Duodenal mucosa (tissue), 2 donors: Measurements from ENCODE around the gene ESRRB.

Experiments
- H3K27ac ChIP-seq: one replicate; pipeline ENCODE4 v1.7.0; 2013; ENCODE audit warnings: low read depth, low read length
- H3K27me3 ChIP-seq, 2 donors: one replicate each; pipeline ENCODE4 v1.7.0; 2013; ENCODE audit warnings: low read length in 2 of 2, control low read depth in 1 of 2; ENCODE audit not compliant: insufficient read depth in 2 of 2, control insufficient read depth in 1 of 2
- H3K36me3 ChIP-seq, 2 donors: one replicate each; pipeline ENCODE4 v1.7.0; 2013; ENCODE audit warnings: low read length in 2 of 2, control low read depth in 1 of 2; ENCODE audit not compliant: insufficient read depth in 2 of 2, control insufficient read depth in 1 of 2
- H3K4me1 ChIP-seq, 2 donors: one replicate each; pipeline ENCODE4 v1.7.0; 2013; ENCODE audit warnings: low read length in 2 of 2, control low read depth in 1 of 2; ENCODE audit not compliant: insufficient read depth in 2 of 2, control insufficient read depth in 1 of 2
- H3K4me3 ChIP-seq, 2 donors: one replicate each; pipeline ENCODE4 v1.7.0; 2013; ENCODE audit warnings: low read length in 2 of 2, low read depth in 1 of 2
- H3K9ac ChIP-seq, 2 donors: one replicate each; pipeline ENCODE4 v1.7.0; 2013; ENCODE audit warnings: low read length in 2 of 2, low read depth in 1 of 2
- H3K9me3 ChIP-seq, 2 donors: one replicate each; pipeline ENCODE4 v1.7.0; 2013; ENCODE audit warnings: low read length in 2 of 2, control low read depth in 1 of 2; ENCODE audit not compliant: control insufficient read depth in 1 of 2

The ESRRB gene

DNA sequence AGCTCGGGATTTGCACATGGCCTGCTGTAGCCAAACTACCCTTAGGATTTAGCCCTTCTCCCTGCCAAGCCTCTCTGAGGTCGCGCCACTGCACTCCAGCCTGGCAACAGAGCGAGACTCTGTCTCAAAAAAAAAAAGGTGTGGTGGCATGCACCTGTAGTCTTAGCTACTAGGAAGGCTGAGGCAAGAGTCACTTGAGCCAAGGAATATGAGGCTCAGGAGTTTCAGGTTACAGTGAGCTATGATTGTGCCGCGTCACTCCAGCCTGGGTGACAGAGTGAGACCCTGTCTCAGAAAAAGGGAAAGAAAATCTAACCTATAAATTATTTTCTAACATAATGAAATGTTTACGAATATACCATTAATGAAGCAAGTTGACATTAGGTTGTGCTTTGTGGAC lies 29.7 kb downstream of the ESRRB start:
- H3K36me3 ChIP-seq, result no peaks in the 10 kb centered on the region
- no peaks in the 10 kb centered on the region for H3K9me3 ChIP-seq
- no peak overlapping the region for H3K9ac ChIP-seq
- H3K4me1 ChIP-seq, result no peaks in the 10 kb centered on the region
- H3K27me3 ChIP-seq, result peaks cover 0 to 9% of the 10 kb centered on the region in 2 donors
- no peak overlapping the region for H3K27ac ChIP-seq
- no peak overlapping the region for H3K4me3 ChIP-seq

DNA sequence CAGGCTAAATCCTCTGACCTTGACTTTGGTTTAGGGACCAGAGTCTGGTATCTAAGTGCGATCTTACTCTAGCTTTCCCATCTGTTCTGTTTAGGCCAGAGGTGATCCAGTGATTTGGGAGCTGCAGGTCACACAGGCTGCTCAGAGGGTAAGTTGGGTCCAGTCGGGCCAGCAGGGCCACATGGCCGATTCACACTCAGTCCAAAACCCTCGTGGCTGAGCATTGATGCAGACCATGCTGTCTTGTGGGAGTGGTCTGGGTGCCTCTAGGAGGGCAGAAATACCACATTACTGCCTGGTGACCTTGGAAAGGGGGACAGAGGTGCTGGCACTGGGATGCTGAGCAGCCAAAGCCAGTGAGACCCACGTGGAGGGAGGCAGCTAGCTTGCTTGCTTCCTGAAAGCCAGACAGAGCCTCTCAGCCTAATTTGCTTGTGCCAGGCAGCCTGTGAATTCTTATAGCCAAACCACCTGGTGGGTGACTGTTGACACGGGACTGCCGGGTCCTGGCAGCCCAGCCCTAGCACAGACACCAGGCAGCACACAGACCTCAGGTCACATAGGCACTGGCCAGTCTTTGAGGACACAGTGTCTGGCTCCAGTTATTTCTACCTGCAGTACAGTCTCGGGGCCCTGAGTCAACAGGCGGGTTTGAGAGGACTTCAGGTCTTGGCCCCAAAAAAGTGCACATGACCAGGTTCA lies 31.7 kb downstream of the ESRRB start:
- Histone ChIP-seq H3K36me3 (no peaks in the 10 kb centered on the region), H3K4me1 (no peaks in the 10 kb centered on the region), H3K4me3 (no peak overlapping the region), H3K9ac (no peak overlapping the region), H3K27me3 (peaks cover 5 to 9% of the 10 kb centered on the region in 2 donors), H3K9me3 (no peaks in the 10 kb centered on the region), H3K27ac (no peak overlapping the region)

DNA sequence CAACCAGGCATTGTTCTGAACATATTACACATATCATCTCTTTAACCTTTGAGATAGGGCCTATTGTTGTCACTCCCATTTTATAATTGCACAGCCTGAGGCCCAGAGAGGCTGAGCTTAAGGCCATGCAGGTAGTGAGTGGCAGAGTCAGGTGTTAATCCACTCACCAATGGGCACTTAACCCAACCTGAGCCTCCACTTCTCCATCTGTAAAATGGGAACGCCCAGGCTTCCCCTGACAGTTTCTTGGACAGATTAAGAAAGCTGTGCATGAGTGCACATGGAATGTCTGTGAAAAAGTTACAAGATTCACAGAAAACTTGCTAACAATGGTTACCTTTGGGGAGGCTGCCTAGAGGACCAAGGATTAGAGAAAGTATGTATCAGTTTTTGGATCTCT lies 32.9 kb downstream of the ESRRB start:
- Histone ChIP-seq H3K36me3 (no peaks in the 10 kb centered on the region), H3K9ac (no peak overlapping the region), H3K4me1 (no peaks in the 10 kb centered on the region), H3K27ac (no peak overlapping the region), H3K9me3 (no peaks in the 10 kb centered on the region), H3K27me3 (peaks cover 13 to 16% of the 10 kb centered on the region in 2 donors), H3K4me3 (no peak overlapping the region)

DNA sequence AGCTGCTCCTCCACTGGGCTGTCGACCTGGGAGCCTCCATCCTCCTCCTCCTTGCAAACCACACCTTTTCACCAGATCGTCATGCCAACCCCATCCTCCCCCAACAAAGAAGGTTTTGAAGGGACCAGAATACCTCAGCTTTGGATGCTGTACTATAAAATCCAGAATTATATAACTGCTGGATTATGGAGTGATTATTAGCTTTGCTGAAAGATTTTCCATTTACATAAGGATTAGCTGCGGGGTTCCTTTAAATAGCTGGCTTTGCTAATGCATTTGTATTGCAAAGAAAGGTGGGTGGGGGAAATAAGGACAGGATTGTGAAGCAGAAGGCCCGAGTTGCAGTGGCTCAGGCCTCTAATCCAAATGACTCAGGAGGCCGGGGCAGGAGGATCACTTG lies 36.6 kb downstream of the ESRRB start:
- H3K36me3 ChIP-seq, result no peaks in the 10 kb centered on the region

DNA sequence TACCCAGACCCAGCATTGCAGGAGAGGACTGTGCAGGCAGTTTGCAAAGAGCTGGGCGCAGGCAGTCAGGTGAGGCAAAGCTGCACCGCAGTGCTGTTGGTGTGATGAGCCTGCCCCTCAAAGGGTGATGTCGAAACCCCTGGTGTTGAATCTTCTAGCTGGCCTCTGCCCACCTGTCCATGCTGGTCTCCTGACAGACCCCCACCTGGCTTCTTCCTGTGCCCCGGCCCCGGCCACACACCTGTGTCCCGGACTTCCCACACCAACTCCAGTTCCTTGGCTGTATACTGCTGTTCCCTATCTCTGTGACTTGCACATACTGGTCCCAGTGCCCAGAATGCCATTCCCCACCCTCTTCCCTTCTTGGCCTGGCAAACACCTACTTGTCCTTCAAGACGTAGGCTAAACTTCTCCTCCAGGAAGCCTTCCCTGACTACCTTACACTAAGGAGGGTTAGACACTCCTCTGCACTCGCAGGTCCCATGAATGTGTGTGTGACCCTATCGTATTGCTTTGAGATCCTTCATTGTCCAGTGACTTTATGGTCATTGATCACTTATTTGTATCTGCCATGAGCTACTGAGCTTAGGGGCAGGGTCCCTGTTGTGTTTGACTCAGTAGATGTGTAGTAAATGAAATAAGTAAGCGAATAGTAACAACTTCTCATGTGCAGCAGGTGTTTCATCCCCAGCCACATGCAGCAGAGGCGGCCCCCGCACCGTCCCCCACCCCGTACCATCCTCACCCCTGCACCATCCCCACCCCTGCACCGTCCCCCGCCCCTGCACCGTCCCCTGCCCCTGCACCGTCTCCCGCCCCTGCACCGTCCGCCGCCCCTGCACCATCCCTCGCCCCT lies 37.4 kb downstream of the ESRRB start:
- Histone ChIP-seq H3K27ac (no peak overlapping the region), H3K27me3 (peaks cover 13 to 16% of the 10 kb centered on the region in 2 donors), H3K9me3 (no peaks in the 10 kb centered on the region), H3K36me3 (no peaks in the 10 kb centered on the region), H3K4me1 (no peaks in the 10 kb centered on the region), H3K9ac (no peak overlapping the region), H3K4me3 (no peak overlapping the region)

More for the DNA sequence above, 36.6 kb downstream of the ESRRB start:
- H3K27ac ChIP-seq, result no peak overlapping the region
- H3K9me3 ChIP-seq, result no peaks in the 10 kb centered on the region
- H3K27me3 ChIP-seq, result peaks cover 13 to 20% of the 10 kb centered on the region in 2 donors
- no peaks in the 10 kb centered on the region for H3K4me1 ChIP-seq
- H3K4me3 ChIP-seq, result no peak overlapping the region
- H3K9ac ChIP-seq, result no peak overlapping the region

DNA sequence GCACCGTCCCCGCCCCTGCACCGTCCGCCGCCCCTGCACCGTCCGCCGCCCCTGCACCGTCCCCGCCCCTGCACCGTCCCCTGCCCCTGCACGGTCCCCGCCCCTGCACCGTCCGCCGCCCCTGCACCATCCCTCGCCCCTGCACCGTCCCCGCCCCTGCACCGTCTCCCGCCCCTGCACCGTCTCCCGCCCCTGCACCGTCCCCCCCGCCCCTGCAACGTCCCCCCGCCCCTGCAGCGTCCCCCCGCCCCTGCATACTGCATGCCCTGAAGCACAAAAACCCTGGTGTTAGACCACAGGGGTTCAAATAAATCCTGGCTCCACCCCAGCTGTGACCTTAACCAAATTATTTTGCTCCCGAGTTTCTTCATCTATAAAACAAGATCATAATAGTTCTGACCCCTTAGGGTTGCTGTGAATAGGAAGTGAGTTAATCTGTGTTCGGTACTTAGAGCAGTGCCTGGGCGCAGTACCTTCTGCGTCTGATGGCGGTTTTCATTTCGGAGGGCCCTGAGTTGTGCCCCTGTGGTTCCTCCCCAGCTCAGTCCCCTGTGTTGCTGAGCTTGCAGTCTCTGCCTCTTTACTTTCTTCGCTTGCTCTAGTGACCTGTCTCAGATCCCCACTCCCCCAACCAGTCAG lies 38.1 kb downstream of the ESRRB start:
- Histone ChIP-seq H3K4me3 (no peak overlapping the region), H3K27ac (no peak overlapping the region), H3K4me1 (no peaks in the 10 kb centered on the region), H3K27me3 (peaks cover 13 to 16% of the 10 kb centered on the region in 2 donors), H3K36me3 (no peaks in the 10 kb centered on the region), H3K9me3 (no peaks in the 10 kb centered on the region), H3K9ac (no peak overlapping the region)

DNA sequence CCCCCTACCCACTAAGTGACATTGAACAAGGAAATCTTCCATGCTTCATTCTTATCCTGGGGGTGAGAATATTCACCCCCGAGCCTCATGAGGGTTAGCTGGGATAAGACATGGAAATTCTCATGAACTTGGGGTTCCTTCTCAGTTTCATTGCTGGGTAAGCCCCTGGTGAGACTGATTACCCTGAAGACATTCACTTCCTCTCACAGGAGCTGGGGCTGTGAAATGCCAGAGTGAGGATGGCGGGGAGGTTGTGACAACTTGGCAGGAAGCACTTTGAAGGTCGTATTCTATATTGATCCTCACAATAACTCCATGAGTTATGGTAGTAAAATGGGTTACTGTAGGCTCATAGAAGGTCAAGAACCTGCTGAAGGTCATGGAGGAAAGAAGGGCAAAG lies 43.5 kb downstream of the ESRRB start:
- Histone ChIP-seq H3K4me1 (no peaks in the 10 kb centered on the region), H3K27ac (no peak overlapping the region), H3K36me3 (no peaks in the 10 kb centered on the region), H3K4me3 (no peak overlapping the region), H3K27me3 (peaks cover 0 to 6% of the 10 kb centered on the region in 2 donors), H3K9ac (no peak overlapping the region), H3K9me3 (no peaks in the 10 kb centered on the region)

DNA sequence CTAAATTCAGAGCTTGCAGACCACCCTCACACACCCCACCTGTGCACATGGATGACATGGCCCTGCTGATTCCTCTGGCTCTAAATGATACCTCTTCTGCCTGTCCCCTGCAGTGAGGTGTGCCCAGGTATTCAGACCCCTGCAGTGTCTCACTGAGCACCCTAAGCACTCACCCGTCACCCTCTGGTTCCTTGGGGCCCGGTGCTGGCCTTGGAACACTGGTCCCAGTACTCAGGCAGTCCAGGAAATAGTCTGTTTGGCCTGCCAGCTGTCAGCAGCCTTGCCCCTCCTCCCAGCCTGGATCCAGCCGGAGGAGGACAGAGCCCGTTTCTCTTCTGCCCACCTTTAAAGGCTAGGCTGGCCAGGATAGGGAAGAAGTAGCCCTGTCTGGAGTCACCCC lies 44.9 kb downstream of the ESRRB start:
- Histone ChIP-seq H3K27ac (no peak overlapping the region), H3K4me1 (no peaks in the 10 kb centered on the region), H3K4me3 (no peak overlapping the region), H3K9ac (no peak overlapping the region), H3K36me3 (no peaks in the 10 kb centered on the region), H3K9me3 (no peaks in the 10 kb centered on the region), H3K27me3 (no peaks in the 10 kb centered on the region)

DNA sequence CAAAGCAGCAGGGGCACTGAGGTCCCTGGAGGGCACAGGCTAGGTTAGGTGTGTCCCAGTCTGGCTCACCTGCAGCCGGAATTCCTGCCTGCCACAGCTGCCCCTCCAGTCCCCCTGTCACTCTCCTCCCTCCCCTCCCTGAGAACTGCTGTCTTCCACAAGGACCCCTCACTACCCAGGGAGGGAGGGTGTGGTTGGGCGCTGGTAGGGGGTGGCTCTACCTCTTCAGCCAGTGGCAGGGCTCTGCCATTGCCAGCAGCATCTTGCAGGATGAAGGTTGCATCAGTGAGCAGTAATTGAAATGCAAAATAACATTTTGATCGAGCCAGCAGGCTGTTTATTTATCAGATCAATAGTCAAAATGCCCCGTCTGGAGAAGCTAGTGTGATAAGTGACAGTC lies 45.7 kb downstream of the ESRRB start:
- Histone ChIP-seq H3K9ac (no peak overlapping the region), H3K36me3 (no peaks in the 10 kb centered on the region), H3K4me1 (no peaks in the 10 kb centered on the region), H3K27me3 (no peaks in the 10 kb centered on the region), H3K4me3 (no peak overlapping the region), H3K9me3 (no peaks in the 10 kb centered on the region), H3K27ac (no peak overlapping the region)

DNA sequence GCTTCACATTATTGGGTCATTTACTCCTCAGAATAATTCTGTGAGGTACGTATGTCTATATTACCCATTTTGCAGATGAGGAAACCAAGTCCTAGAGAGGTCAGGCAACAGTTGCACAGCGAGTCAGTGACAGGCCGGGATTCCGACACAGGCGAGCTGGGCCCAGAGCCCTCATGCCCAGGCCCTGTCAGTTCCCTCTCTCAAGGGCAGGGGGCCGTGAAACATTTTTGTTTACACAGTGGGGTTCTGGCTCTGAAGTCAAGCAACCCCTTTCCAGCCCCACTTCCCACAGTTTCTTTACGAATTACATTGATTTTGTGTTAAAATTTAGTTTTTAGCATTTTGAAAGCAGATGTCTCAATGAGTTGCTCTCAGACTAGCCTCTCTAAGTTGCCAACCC lies 46.7 kb downstream of the ESRRB start:
- no peak overlapping the region for H3K4me3 ChIP-seq
- no peak overlapping the region for H3K9ac ChIP-seq
- no peak overlapping the region for H3K27ac ChIP-seq
- H3K27me3 ChIP-seq, result no peaks in the 10 kb centered on the region
- H3K4me1 ChIP-seq, result no peaks in the 10 kb centered on the region
- no peaks in the 10 kb centered on the region for H3K9me3 ChIP-seq
- no peaks in the 10 kb centered on the region for H3K36me3 ChIP-seq
